Smooth muscle cell (in vitro differentiated cells): ENCODE measurements around the gene RPRD2. TPM values are rescaled to one million over a fixed set of nuclear protein-coding genes. Genes with fewer than 3 reads are reported as not detected.

ENCODE experiments used
- DNase-seq: peaks from one replicate; lab custom pipeline; 2025; ENCODE audit not compliant: unreplicated experiment; lab: John Stamatoyannopoulos, UW
- H2AFZ ChIP-seq: fragments of 200-600 bp; sonication (generic); 2 replicates; pipeline ENCODE4 v1.6.0; 2016; ENCODE audit warnings: antibody characterized with exemption, low read depth, mild to moderate bottlenecking
- H3F3A ChIP-seq: fragments of 200-600 bp; sonication (generic); 2 replicates; pipeline ENCODE4 v1.6.0; 2017; ENCODE audit warnings: antibody characterized with exemption, low read depth
- H3K27ac ChIP-seq: fragments of 200-600 bp; sonication (generic); 2 replicates; pipeline ENCODE4 v1.5.1; 2016; ENCODE audit warnings: low read depth, mild to moderate bottlenecking
- H3K27me3 ChIP-seq: fragments of 200-600 bp; sonication (generic); 2 replicates; pipeline ENCODE4 v1.6.1; 2016; ENCODE audit warnings: low read depth, mild to moderate bottlenecking
- H3K36me3 ChIP-seq: fragments of 200-600 bp; sonication (generic); 2 replicates; pipeline ENCODE4 v1.5.1; 2016; ENCODE audit warnings: low read depth
- H3K4me1 ChIP-seq: fragments of 200-600 bp; sonication (generic); 2 replicates; pipeline ENCODE4 v1.5.1; 2016; ENCODE audit warnings: low read depth
- H3K4me2 ChIP-seq: fragments of 200-600 bp; sonication (generic); 2 replicates; pipeline ENCODE4 v1.6.0; 2016; ENCODE audit warnings: mild to moderate bottlenecking
- H3K4me3 ChIP-seq: fragments of 200-600 bp; sonication (generic); 2 replicates; pipeline ENCODE4 v1.5.1; 2016; ENCODE audit warnings: mild to moderate bottlenecking
- H3K79me2 ChIP-seq: fragments of 200-600 bp; sonication (generic); 2 replicates; pipeline ENCODE4 v1.6.0; 2016; ENCODE audit warnings: low read depth, mild to moderate bottlenecking
- H3K9ac ChIP-seq: fragments of 200-600 bp; sonication (generic); 2 replicates; pipeline ENCODE4 v1.6.0; 2016; ENCODE audit warnings: low read depth
- H3K9me3 ChIP-seq: fragments of 200-600 bp; sonication (generic); replicated peaks from 2 replicates; pipeline ENCODE4 v1.5.1; 2016; ENCODE audit warnings: low read depth
- H4K20me1 ChIP-seq: fragments of 200-600 bp; sonication (generic); 2 replicates; pipeline ENCODE4 v1.6.0; 2016; ENCODE audit warnings: low read depth
- CTCF ChIP-seq: fragments of 200-600 bp; sonication (generic); IDR thresholded peaks from 2 replicates; pipeline ENCODE4 v1.5.1; 2017; ENCODE audit warnings: borderline replicate concordance, mild to moderate bottlenecking, antibody characterized with exemption; ENCODE audit not compliant: insufficient read depth, poor library complexity, severe bottlenecking
- WGBS: methylation state at CpG from one replicate; pipeline ENCODE4 v1.1.7; 2016; ENCODE audit warnings: low lambda C conversion rate; 5-methylcytosine and 5-hydroxymethylcytosine counted together
- polyA plus RNA-seq: library from polyadenylated mRNA; unstranded; fragments of >200 nt; fragmentation: Nextera tagmentation; extraction: Ambion mirVana; gene quantifications from 2 replicates; pipeline ENCODE4 v1.2.1, GENCODE V29; 2016
- total RNA-seq: library from RNA; depleted of rRNA; stranded (reverse); fragments of >200 nt; gene quantifications from 2 replicates; pipeline ENCODE4 v1.2.3, GENCODE V29; 2014

The RPRD2 gene
- total and polyA plus RNA-seq, 2 experiments from 2014 or later: 14.2 to 17.1 TPM

- H3K4me1 ChIP-seq: no peaks in the 10 kb centered on the region
- H3K79me2 ChIP-seq: peaks cover 95% of the 10 kb centered on the region
- no peak overlapping the region for H3K9ac ChIP-seq
- no peak overlapping the region for H3K4me3 ChIP-seq
- H3K9me3 ChIP-seq: no peaks in the 10 kb centered on the region
- H4K20me1 ChIP-seq: peaks cover 95% of the 10 kb centered on the region
- no peak overlapping the region for H3K4me2 ChIP-seq
- no peak overlapping the region for H2AFZ ChIP-seq
- DNase-seq: no peak
- no peak overlapping the region for H3K27ac ChIP-seq
- no peaks in the 10 kb centered on the region for H3F3A ChIP-seq
- no peaks in the 10 kb centered on the region for H3K36me3 ChIP-seq
- H3K27me3 ChIP-seq: no peaks in the 10 kb centered on the region
- TF ChIP-seq CTCF: no peak
- WGBS: 89% methylated on average over 5 of the region's 5 CpGs
Observed at GRCh38 chr1:150405660-150406059, 41.7 kb downstream of the RPRD2 start.

GRCh38 chr1:150406483-150406882 is 42.5 kb downstream of the RPRD2 start:
- no peaks in the 10 kb centered on the region for H3K4me1 ChIP-seq
- H4K20me1 ChIP-seq: peaks cover 96% of the 10 kb centered on the region
- WGBS: 88% methylated on average over 8 of the region's 8 CpGs
- no peak overlapping the region for H3K27ac ChIP-seq
- no peaks in the 10 kb centered on the region for H3K36me3 ChIP-seq
- H2AFZ ChIP-seq: no peak overlapping the region
- no peak overlapping the region for H3K4me2 ChIP-seq
- no peak for TF ChIP-seq CTCF
- H3K9ac ChIP-seq: no peak overlapping the region
- H3F3A ChIP-seq: no peaks in the 10 kb centered on the region
- H3K27me3 ChIP-seq: no peaks in the 10 kb centered on the region
- no peaks in the 10 kb centered on the region for H3K9me3 ChIP-seq
- DNase-seq: no peak
- H3K4me3 ChIP-seq: no peak overlapping the region
- peaks cover 95% of the 10 kb centered on the region for H3K79me2 ChIP-seq

GRCh38 chr1:150407330-150407729 is 43.4 kb downstream of the RPRD2 start:
- H3K27ac ChIP-seq: no peak overlapping the region
- H3K79me2 ChIP-seq: peaks cover 92% of the 10 kb centered on the region
- H2AFZ ChIP-seq: no peak overlapping the region
- H3K4me3 ChIP-seq: no peak overlapping the region
- H4K20me1 ChIP-seq: peaks cover 96% of the 10 kb centered on the region
- 92% methylated on average over 3 of the region's 3 CpGs for WGBS
- H3K9ac ChIP-seq: no peak overlapping the region
- no peaks in the 10 kb centered on the region for H3K4me1 ChIP-seq
- H3K36me3 ChIP-seq: no peaks in the 10 kb centered on the region
- no peak for TF ChIP-seq CTCF
- H3K27me3 ChIP-seq: no peaks in the 10 kb centered on the region
- no peak overlapping the region for H3K4me2 ChIP-seq
- H3F3A ChIP-seq: no peaks in the 10 kb centered on the region
- H3K9me3 ChIP-seq: no peaks in the 10 kb centered on the region
- no peak for DNase-seq

GRCh38 chr1:150408800-150409199 is 44.9 kb downstream of the RPRD2 start:
- whole genome bisulfite sequencing: 93% methylated on average over 2 of the region's 2 CpGs
- no peak overlapping the region for H3K4me2 ChIP-seq
- peaks cover 96% of the 10 kb centered on the region for H4K20me1 ChIP-seq

More at GRCh38 chr1:150408800-150409199, 44.9 kb downstream of the RPRD2 start:
- no peaks in the 10 kb centered on the region for H3F3A ChIP-seq
- H3K4me1 ChIP-seq: no peaks in the 10 kb centered on the region
- H3K4me3 ChIP-seq: no peak overlapping the region
- H3K9ac ChIP-seq: no peak overlapping the region
- no peaks in the 10 kb centered on the region for H3K9me3 ChIP-seq
- H2AFZ ChIP-seq: no peak overlapping the region
- H3K27ac ChIP-seq: no peak overlapping the region
- H3K79me2 ChIP-seq: peaks cover 89% of the 10 kb centered on the region
- no peaks in the 10 kb centered on the region for H3K36me3 ChIP-seq
- TF ChIP-seq CTCF: no peak
- no peak for DNase-seq
- no peaks in the 10 kb centered on the region for H3K27me3 ChIP-seq
